HG03097 (cell line): ENCODE data around the gene PHACTR1.

Experiments used
- ATAC-seq: cut with Tn5 transposase; IDR thresholded peaks from one replicate; pipeline ENCODE4 v1.9.1; 2021; ENCODE audit not compliant: unreplicated experiment, low FRiP score

The PHACTR1 gene

DNA sequence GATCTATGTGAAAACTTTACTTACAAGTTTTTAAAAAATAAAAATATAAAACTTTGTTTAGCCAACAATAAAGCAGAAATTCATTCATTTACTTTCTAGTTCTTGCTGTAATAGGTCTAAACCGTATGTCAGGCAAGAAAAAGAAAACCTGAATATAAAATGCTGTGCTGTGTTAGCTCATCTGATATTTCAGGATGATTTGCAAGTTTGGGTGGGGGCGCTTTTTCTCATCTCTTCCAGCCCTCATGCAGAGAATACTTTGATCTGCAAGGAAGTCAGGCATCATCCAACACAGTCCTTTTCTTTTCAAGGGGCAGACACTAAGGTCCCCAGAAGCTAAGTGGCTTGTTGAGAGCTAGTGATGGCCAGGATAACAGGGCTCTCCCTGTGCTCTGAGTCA is 458.5 kb downstream of the PHACTR1 start:
- ATAC-seq: no peak

DNA sequence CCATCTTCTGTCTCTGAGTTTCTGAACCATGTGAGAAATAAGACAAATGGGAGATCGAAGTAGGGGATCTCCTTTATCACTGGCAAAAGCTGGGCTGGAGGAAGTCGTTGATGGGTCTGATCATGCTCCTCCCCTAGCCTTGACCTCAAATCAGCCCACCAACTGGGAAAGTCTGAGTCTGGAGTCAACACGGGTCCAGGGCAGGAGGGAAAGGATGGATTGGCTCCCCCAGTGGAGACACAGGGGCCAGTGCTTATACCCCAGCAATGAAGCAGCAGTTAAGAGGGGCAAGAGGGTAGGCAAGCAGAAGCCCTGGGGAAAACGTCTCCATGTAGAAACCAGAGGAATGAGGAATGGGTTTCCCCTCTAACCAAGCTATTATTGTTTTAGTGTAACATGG is 459.2 kb downstream of the PHACTR1 start:
- ATAC-seq: no peak

DNA sequence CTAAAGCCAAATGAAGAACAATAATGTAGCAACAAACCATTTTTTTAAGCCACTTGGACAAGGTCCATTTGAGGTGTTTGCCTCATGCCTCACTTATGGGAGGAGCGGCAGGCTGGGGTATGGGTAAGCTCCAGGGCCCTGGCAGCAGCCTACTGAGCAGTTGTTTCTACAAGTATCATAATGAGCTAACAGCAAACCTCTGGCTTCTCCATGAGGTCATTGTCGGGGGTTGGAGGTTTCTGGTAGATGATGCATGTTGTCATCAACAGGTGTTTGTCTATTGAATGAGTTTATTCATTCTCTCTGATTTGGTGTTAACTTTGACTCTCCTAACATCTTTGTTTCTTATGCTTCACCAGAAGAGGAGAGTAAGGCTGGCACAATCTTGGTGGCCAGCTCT is 461.1 kb downstream of the PHACTR1 start:
- no peak for ATAC-seq

DNA sequence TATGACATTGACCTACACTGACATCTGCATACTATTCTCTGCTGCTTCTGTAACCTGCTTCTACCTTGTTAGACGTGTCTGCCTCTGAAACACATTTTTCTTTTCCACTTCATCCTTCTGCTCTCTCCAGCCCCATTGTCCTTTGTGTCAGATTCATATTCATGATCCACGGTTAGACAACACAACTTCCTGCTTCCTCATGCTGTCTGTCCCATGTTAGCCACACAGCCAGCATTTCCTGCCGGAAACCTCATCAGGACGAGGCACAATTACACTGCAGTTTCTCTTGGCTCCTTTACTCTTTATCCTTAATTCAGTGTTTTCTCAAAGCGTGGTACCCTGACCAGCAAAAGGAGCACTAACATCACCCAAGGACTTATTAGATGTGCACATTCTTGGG is 461.5 kb downstream of the PHACTR1 start:
- ATAC-seq: no peak

DNA sequence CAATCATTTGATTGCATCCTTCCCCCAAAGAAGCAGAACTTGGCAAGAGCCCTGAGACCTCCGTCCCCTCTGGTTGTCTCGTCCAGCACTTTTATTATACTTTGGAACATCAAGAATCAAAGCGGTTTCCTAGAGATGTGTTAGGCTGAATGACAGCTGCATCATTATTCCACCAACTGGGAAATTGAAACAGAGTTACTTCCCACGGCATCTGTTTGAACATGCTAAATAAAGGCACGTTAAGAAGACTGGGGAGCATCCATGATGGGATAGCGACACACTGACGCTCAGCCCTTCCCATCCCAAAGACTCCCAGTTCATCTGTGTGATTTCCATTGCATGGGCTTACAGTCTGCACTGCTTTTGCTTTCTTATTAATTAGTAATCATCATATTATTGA is 464.0 kb downstream of the PHACTR1 start:
- ATAC-seq: no peak

DNA sequence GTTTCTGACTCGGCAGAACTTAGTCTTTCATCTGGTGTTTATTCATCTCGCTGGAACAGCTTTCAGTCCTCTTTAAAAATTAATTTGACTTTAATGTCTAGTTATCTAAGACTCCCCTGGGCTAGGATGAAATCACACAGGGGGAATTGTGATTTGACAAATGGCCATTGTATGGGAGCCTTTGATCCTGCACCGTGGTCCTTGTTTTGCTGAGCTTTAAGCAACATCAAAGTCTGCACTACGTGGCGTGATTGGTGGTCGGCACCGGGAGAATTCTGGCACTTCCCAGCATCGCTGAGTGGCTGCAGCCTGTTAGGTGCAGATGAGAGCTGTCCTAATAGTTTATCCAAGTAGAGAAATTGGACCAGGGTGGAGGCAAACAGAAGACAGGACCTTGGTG is 464.8 kb downstream of the PHACTR1 start:
- ATAC-seq: no peak

DNA sequence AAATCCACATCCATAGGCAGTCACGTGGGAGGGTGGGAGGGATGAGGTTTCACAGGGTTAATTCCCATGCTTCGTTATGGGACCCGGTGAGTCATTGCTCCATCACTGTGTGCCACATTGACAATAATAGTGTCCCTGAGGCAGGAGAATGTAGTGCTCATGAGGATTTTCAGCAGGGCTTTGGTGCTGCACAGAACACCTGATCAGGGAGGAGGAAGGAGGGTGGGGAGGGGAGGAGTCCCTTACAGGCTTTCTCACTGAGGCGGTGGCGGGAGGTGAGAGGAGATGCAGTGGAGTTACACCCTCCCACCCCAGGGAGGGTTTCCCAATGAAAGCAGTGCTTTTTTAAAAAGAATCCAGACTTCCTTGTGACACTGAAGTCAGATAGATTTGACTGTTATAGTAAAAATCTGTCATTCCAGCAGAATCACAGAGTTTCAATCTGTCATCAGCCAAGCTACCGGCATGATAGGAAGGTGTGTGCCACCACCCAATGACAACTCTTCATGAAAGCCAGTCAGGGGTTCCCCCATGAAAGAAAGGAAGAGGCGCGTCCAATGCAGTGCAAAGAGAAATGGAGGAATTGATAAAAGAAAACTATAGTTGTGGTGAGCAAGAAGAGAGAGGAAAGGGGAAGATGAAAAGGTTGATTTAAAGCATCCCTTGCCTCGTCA is 467.0 kb downstream of the PHACTR1 start:
- no peak for ATAC-seq

DNA sequence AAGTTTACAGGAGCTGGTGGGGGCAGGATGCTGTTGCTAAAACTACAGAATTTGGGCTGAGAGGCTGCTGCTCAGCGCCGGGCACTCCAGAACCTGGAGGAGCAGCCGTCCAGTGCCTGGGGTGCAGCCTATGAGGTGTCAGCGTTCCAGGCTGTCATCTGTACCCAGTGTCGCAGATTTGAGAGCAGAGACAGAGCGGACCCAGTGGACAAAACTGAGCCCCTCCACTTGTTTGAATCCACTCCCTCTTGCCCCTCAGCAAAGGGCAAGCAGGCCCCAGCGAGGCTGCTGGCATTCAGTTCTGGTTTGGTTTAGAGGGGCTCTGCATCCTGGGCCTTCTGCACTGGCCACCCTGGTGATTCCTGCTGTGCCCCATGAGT is 467.5 kb downstream of the PHACTR1 start:
- ATAC-seq: no peak

DNA sequence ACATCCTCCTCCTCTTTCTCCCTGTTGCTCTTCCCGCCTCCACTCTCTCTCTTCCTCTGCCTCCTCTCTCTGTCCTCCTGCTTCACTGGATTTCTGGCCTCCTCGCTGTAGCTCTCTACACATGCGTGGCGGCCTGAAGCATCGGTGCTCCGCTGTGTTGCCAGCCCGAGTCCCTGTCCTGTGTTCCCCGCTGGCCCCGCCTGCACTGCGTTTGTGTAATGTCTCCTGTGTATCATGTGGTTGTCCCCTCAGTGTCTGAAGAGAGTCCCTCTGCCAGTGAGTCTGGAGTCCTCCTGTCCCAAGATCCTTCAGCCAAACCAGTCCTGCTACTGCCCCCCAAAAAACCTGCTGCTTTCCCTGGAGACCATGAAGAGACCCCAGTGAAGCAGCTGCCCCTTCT is 468.0 kb downstream of the PHACTR1 start:
- ATAC-seq: no peak

DNA sequence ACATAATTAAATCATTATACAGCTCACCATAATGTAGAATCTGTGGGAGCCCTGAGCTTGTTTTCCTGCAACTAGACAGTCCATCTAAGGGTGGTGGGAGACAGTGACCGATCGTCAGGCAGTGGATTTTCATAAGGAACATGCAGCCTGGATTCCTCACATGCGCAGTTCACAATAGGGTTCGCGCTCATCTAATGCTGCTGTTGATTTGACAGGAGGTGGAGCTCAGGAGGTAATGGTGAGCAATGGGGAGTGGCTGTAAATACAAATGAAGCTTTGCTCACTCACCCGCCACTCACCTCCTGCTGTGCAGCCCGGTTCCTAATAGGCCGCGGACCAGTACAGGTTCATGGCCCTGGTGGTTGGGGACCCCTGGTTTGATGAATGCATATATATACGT is 470.3 kb downstream of the PHACTR1 start:
- no peak for ATAC-seq

DNA sequence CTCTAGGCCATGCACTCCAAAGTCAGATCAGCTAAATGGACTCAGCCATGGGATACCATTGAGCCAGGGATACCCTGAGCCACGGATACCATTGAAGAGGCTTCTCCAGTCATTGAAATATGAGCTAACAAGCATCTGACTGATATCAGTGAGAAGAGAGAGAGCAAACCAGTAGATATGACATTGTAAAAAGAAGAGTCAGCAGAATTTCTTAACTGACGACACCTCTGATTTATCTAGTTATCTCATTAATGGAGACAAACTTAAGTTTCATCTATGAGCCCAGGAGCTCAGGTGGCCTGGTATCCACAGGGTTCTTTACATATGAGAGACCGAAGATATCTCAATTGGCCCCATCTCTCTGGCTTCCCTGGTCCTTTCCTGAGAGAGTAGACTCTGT is 471.1 kb downstream of the PHACTR1 start:
- ATAC-seq: no peak

DNA sequence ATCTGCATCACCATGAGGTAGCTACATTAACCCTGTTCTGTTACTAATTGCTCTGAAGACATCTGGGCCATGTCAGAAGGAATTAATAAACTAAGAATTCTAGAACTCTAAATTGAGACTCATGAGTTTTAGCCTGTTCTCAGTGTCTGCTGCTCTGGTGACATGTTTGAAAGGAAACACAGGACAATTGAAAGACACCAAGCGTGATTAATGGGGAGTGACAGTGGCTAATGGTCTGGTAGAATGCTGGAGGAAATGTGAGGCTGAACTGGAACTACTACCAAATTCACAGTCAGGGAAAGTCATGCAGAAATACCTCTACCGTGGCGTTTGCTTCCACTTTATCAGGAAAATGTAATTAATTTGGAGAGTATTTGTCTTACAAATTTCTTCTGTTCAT is 471.7 kb downstream of the PHACTR1 start:
- no peak for ATAC-seq

DNA sequence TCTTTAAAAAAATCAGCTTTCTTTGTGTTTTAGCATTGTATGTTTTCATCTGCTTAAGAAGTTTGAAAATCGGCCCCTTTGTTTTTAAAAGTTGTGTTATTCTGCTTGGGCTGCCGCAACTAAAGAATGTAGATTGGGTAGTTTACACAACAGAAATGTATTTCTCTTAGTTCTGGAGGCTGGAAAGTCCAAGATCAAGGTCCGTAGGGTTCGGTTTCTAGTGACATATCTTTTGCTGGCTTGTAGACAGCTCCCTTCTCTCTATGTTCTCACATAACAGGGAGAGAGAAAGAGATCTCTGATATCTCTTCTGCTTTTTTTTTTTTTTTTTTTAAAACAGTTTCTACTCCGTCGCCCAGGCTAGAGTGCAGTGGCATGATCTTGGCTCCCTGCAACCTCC is 473.1 kb downstream of the PHACTR1 start:
- no peak for ATAC-seq

DNA sequence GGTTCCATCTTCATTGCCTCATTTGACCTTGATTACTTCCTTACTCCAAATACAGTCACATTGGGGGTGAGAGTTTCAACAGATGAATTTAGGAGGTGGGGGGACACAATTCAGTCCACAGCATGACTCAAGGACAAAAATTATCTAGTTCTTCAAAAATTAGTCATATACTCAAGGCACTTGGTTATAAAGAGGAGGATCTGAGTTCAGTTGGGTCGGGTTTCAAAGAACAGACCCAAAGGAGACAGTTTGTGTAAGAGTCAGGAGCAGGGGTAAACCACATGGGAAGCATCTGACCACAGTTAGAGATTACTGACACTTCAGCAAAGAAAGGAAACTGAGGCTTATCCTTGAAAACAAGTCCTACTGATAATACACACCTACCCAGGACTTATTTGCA is 473.8 kb downstream of the PHACTR1 start:
- ATAC-seq: no peak

DNA sequence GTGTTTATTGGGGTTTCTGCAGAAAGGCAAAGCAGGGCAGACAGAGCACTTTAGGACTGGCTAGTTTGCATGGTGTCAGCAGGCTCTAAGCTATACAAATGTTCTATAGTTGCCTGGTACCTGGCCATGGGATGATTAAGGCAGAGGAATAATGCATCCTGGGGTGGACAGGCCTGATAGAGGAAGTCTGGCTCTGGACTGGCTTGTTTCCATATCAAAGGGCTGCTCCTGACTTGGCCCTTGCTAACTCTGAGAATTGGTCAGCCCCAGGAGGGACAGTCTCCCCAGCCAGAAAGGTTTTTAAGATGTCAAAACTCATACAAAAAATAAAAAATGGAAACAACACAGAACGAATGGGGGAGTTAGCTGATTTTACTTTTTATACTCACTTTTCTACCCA is 474.9 kb downstream of the PHACTR1 start:
- ATAC-seq: no peak

DNA sequence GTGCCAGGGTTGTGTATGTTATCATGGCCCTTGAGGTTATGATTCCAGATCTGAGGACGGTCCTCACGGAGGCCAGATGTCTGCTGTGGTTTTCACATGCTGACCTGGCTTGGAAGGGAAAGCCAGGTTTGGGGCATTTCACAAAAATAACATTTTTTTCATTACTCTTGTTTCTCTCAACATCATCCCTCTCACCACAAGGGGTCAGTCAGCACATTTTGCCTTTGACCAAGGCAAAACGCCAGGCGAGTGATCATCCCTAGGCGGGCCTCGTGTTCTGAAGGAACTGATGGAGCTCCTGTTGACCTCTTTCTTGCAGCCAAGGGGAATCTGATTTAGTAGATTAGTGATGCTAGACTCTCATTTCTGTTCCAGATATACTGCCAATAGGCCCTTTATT is 478.3 kb downstream of the PHACTR1 start:
- no peak for ATAC-seq

DNA sequence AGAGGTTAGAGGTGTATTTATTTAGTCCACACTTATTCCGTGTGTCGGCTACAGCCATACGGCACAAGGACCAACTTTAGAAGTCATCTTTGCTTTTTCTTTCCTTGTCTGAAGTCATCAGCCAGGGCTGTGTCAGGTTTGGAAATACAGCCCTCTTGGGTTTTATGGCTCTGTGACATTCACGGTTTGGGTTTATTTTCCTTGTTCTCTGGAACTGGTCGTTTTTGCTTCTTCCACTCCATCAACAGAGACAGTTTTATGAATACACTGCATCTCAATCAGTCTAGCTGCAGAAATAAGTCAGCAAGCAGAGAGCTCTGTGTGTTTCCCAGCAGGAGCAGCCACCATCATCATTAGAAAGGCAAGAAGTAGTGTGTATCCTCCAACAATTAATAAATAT is 479.2 kb downstream of the PHACTR1 start:
- ATAC-seq: no peak

DNA sequence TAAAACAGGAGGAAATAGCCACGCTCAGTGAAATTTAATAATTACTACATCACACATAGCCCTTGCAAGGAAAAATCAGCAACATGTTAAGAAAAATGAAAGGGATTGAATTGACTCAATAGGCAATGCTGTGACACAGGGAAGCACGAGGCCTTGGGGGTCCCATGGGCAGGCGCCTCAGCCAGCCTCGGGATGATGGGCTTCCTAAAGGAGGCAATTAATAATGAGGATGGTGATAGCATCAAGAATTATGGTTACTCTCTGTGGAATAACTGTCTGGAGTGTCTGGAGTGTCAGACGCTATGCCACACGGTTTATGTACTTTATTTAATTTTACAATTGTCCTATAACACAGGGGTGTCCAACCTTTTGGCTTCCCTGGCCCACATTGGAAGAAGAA is 481.6 kb downstream of the PHACTR1 start:
- ATAC-seq: no peak

DNA sequence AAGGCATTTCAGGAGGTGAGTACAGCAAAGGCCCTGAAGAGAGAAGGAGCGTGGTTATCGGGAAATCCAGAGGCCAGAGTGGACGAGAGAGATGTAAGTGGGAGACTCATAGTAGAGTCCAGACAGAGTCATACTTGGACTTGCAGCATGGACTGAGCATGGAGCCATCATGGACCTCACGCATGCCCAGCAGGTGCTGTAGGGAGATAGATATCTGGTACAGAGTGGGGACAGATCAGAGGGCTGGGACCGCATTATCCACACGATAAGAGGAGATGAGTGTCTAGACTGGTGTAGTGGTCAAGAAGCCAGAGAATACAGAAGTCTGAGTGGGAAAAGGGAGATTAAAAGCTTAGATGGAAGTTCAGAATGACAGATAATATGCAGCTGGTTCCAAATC is 484.8 kb downstream of the PHACTR1 start:
- no peak for ATAC-seq

DNA sequence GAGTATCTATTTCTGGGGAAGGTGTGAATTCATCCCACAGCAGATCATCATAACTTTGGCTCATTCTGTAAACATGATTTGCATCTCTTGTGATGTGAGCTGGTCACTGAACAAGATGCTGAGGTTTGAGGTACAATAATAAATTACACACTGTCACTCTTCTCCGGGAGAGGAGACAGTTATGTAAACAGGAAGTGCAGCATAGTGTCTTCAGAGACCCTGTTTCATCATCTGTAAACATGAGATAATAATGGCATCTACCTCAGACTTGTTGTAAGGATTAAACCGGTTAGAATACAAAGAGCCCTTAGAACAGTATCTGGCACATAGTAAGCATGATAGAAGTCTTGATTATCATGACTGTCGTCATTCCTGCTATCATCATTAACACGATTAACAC is 486.6 kb downstream of the PHACTR1 start:
- no peak for ATAC-seq

DNA sequence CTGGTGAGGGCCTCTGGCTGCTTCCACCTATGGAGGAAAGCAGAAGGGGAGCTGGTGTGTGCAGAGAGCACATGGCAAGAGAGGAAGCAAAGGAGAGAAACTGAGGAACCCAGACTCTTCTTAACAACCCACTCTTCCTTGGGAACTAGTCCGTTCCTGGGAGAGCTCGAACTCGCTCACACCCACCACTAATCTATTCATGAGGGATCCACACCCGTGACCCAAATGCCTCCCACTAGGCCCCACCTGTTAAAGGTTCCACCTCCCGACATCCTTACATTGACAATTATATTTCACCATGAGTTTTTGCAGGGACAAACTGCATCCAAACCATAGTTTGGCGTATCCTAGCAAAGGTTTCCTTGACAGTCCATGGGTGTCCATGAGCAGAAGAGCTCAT is 488.5 kb downstream of the PHACTR1 start:
- ATAC-seq: no peak

DNA sequence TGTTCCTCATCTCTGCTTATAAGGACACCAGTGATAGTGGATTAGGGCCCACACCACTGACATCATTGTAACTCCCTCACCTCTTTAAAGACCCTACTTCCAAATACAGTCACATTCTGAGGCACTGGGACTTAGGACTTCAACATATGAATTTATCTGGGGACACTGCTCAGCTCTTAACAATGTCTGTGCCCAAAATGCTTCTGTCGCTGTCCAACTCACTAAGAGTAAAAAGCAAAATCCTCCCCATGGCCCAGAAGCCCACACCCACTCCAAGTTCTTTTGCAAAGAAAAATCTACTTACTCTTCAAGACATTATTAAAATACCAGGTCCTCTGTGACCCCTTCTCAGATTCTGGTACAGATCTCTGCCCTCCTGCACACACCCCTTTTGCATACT is 495.5 kb downstream of the PHACTR1 start:
- ATAC-seq: no peak

DNA sequence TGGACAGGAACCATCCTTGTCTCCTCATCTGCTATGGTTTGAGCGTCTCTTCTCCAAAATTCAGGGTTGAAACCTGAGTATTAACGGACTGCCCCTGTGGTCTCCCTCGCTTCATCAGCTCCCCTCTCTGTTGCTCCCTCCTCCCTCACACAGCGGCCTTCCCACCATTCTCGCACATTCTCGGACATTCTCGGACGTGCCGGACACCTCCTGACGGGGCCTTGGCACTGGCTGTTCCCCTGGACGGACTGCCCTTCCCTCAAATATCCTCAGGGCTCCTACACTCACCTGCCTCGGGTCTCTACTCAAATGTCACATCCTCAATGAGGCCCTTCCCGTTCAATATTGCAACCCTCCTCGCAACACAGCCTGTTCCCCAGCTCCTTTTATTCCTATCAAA is 496.0 kb downstream of the PHACTR1 start:
- ATAC-seq: no peak
